HG02610 (cell line): ENCODE measurements around the gene ESYT1.
A peak's percentile ranks its signal among the peaks of the same experiment; 100 is the strongest.
"Not testable (repeated sequence)": the region's sequence is repeated elsewhere in the genome, so short reads cannot be mapped to it uniquely, and the experiment has no call there.

Experiments used
- ATAC-seq: cut with Tn5 transposase; IDR thresholded peaks from one replicate; pipeline ENCODE4 v1.9.1; 2021; ENCODE audit warnings: mild to moderate bottlenecking, moderate library complexity; ENCODE audit not compliant: unreplicated experiment

ESYT1 gene

DNA sequence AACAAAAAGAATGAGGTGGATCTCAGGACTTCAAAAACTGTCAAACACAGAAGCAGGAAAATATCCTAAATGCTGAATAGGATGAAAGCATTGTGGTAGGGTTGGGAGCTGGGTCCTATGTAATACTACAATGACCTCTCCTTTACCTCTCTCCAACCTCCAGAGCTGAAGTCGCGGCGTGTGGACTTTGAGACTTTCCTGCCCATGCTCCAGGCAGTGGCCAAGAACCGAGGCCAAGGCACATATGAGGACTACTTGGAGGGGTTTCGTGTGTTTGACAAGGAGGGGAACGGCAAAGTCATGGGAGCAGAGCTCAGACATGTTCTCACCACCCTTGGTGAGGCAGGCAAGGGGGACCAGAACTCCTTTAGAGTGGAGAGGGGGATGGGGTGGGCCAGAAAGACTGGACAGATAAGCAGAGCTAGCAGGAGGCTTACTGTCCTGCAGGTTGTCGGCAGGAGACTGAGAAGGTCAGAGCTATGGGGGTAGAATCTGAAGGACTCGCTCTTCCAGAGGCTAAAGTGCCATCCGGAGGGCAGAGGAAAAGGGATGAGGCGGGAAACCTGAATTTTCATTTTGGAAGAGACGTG lies 27.3 kb downstream of the ESYT1 start:
- no peak for ATAC-seq

DNA sequence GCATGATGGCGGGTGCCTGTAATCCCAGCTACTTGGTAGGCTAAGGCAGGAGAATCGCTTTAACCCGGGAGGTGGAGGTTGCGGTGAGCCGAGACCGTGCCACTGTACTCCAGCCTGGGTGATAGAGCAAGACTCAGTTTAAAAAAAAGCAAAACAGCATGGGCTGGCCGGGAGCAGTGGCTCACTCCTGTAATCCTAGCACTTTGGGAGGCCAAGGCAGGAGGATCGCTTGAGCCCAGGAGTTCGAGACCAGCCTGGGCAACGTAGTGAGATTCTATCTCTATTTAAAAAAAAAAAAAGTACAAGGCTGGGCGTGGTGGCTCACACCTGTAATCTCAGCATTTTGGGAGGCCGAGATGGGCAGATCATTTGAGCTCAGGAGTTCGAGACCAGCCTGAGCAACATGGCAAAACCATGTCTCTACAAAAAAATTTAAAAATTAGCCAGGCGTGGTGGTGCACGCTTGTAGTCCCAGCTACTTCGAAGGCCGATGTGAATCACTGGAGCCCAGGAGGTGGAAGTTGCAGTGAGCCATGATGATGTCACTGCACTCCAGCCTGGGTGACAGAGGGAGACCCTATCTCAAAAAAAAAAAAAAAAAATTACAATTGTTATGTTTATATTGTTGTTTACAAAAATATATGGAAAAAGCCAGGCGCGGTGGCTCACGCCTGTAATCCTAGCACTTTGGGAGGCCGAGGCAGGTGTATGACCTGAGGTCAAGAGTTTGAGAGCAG lies 28.6 kb downstream of the ESYT1 start:
- not testable (repeated sequence) for ATAC-seq

DNA sequence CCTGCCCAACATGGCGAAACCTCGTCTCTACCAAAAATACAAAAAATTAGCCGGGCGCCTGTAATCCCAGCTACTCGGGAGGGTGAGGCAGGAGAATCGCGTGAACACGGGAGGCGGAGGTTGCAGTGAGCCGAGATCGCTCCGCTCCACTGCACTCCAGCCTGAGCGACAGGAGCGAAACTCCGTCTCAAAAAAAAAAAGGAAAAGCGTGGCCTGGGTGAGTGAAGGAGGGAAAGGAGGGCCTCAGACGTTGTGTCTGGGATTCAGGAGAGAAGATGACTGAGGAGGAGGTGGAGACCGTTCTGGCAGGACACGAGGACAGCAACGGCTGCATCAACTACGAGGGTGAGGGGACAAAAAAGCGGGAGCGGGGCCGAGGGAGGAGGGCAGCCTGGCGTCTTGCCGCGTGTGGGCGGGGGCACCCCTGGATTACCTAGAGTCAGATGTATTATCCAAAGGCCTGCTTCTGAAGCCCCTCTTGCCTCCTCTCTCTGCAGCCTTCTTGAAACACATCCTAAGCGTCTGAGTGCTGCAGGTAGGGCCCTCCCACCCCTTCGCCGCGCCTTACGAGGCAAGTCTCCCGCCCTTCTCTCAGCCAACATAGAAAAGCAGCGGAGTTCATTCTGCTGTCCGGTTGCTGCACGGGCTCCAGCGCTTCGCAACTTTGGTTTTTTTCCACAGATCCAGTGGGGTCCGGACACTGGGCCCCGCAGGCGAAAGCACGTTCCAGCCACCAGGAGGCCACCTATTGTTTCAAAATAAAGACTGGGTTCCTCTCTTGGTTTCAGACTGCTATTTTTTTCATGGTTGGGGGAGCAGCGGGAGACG lies 29.3 kb downstream of the ESYT1 start:
- ATAC-seq = peak; percentile 20

DNA sequence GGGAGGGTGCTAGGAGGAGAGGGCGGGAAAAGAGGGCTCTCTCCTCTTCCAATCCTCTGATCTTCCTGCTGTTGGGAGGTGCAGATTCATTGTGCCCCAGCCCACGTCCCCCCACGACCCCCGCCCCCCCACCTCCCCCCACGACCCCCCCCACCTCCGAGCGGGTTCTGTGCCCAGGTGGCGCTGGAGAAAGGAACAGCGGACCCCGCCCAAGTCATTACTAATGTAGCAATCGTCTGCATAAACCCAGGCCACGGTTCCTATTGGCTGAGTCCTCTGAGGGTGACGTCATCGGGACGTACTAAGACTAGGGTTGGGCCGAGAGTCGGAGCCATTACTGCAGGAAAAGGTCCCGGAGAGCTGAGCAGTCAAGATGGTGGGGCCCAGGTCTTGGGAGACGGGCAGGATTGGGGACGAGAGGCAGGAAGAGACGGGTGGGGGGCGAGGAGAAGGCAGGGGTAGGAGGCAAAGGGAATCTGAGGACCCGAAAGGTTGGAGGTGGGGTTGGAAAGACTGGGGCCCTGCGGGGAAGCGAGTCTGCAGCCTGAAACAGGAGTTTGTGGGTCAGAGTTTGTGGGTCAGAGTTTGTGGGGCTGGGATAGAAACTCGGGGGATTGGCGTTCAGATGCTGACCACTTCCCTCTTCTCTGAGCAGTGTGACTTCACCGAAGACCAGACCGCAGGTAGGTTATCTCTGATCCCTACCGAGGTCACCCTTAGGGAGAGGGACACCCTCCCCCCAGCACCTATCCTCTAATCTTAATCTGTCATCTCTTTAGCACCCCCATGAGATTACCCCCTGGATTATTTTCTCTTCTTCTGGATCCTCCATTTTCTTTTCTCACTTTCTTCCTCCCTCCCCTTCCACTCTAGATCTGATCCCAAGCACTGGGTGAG lies 30.2 kb downstream of the ESYT1 start, which contains the start of gene MYL6:
Gene MYL6 (plus strand): TSS at position 331 of the 897 bp plus-strand sequence. CDS start 43 bp downstream, at position 374.
- peak; percentile 79 for ATAC-seq

DNA sequence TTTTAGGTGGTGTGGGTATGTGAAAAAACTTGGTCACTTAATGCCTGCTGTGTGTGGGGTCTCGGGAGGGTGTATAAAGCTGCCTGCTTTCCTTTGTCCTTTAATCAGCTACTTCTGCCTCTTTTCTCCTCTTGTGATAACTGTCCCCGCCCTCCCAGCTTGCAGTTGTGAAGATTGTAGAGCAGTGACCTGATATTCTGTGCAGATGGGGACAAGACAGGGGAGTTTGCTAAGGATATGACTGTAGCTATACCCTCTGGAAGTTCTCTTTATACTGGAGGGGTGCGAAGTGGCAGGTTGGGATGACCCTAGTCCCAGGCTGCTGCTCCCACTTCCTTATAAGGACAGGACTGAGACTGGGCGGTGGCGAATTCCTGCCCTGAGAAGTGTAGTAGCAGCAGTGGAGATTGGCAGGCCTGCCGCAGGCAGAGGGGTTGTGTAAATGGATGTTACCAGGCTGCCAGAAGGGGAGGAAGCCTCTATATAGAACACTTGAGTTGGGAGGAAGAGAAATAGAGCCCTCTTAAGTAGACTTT lies 30.9 kb downstream of the ESYT1 start:
- ATAC-seq = no peak

DNA sequence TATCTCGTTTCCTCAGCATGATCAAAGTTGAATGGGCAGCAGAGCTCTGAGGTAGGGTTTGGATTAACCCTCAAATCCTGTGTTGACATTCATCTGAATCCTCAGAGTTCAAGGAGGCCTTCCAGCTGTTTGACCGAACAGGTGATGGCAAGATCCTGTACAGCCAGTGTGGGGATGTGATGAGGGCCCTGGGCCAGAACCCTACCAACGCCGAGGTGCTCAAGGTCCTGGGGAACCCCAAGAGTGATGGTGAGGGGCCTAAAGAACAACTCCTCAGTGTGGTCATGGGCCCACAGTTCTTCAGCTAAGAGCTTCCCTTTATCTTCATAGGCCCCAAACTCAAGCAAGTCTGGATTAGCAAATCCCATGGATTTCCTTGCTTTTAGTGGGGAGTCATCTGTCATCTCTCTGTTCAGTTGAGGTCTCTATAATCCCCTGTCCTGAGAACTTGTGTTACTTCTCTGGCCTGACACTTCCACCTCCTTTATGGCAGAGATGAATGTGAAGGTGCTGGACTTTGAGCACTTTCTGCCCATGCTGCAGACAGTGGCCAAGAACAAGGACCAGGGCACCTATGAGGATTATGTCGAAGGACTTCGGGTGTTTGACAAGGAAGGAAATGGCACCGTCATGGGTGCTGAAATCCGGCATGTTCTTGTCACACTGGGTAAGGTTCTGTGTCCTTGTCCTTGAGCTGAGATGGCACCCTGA lies 31.6 kb downstream of the ESYT1 start:
- ATAC-seq = no peak

DNA sequence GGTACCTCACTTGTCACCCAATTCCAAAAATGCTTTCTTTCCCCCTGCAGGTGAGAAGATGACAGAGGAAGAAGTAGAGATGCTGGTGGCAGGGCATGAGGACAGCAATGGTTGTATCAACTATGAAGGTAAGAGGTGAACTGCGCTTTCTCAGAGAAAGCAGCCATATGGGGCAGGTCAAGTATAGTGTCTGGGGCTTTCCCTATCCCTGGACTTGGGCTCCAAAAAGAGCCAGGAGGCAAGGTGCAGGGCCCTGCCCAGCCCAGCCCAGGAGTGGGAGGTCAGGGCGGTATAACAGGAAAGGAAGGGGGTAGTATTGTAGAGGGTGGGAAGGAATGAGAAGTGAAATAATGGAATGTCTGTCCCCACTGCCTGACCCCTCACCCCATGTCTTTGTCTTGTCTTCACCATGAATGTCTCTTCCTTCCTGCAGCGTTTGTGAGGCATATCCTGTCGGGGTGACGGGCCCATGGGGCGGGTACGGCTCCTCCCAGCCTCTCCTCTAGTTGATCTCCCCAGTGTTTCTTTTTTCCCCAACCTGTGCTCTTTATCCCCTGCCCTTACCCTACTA lies 32.2 kb downstream of the ESYT1 start:
- ATAC-seq = no peak

DNA sequence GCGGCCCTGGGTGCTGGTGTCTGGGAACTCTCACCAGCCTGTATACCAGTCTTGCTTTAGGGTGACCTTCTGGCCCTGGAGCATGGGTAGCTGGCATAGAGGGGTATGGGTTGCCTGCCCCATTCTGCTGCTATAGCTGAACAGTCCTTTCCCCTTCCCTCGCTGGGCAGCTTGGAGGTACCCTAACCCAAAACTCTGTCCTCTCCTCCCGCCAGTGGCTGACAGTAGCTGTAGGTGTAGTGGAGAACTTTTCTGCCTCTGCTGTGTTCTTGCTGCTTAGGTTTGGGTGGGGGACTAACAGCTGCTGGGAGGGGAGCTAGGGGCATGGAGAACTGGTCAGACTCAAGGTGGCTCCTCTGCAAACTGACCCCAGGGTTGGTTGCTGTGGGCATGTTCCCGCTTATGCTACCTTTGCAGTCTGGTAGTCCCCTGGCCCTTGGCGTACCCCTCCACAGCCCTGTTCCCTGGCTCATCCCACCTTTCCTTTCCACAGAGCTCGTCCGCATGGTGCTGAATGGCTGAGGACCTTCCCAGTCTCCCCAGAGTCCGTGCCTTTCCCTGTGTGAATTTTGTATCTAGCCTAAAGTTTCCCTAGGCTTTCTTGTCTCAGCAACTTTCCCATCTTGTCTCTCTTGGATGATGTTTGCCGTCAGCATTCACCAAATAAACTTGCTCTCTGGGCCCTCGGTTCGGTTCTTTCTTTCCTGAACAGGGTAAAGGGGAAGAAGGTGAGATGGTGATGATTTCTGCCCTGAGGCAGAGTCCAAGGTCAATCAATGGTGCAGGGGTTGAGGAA lies 33.0 kb downstream of the ESYT1 start:
- no peak for ATAC-seq

DNA sequence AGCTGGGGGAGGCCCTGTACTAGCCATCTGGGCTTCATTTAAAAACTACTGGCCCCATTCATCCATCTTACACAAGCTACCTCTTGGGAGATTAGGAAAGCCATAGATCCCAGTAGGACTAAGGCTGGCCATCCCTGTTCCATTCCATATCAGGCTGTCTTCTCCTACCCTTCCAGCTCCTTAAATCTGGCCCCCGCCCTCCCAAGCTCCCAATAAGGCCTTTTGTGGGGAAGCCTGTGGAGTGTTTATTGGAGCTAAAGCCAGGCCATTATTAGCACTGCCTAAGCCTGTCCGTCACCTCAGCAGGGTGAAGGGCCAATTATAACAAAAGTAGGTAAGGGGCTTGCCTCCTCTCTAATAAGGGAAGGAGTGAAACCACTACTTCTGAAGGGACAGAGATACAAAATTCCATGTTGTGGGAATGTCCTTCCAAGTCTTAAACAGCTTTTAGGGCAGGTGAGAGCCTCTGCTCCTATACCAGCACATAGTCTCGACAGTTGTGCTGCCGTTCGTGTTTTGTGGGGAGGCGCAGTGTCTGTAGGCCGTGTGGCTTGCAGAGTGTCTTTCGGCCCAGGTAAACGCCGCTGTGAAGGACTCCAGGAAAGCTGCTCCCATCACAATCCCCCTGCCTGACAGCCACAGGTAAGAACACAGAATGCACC lies 33.8 kb downstream of the ESYT1 start:
- no peak for ATAC-seq

DNA sequence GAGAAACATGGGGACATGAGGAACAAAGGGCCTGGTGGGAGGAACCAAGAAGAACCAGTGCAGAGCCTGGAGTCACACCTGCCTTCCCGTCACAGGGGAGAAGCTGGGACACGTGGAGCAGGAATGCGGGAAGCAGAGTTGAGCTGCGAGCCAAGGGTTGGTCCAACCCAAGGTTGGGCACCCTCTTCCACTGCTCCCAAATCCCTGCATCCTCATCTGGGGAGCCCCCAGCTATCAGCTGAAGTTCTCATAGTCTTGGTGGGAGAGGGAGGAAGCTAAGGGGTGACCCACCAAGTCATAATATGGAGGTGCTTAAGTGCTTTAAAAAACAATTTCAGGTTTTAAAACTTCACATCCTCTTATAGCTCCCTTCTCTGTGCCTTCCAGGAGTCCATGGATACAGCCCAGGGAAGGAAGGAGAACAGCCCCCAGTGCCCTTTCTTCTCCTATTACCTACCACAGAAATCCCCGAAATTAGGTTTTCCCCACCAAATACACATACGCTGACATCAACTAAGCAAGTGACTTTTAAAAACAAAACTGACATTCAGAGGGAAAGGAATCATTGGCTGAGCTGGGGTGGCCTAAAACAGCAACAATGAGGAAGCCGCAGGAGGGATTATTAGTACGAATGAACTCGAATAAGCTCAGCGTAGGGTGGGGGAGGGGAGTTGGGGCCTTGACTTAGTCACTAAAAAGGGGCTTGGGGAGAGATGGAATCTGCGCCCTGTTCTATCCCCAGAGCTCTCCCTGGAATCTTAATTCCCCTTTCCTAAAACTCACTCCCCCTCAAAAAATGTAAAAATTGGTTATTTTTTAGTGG lies 34.6 kb downstream of the ESYT1 start:
- no peak for ATAC-seq

DNA sequence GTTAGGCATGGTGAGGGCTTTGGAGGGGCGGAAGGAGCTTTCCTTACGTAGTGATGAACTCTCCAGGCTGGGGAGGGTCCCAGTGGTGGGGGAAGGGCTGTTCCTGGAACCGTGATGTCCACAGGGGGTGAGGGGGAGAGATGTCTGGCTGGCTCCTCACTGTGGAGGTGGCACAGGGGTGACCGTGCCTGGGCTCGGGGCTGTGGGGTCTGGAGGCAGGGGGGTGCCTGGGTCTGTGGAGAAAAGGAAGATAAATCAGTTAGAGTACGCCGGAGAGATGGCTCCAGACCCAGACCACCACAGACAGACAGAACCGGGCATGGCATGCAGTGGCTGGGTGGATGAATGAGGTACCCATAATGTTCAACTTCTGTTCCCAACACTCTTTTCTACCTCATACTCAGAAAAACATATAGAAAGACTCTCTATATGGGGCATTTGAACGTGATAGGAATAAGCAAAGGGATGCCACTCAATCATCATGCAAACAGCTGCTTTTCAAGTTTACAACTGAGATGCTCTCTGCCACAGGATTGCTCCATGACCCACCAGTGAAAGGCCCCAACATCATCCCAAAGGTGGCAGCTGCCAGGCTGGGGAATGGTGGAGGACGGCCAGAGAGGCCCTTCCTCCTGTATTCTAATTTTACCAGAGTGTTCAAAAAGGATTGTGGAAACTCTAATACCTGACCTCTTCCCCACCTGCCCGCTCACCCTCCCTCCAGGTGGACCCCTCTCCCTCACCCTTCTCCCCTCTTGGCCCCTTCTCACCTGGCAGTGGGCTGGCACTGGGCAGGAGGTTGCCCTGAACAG lies 35.7 kb downstream of the ESYT1 start:
- no peak for ATAC-seq

DNA sequence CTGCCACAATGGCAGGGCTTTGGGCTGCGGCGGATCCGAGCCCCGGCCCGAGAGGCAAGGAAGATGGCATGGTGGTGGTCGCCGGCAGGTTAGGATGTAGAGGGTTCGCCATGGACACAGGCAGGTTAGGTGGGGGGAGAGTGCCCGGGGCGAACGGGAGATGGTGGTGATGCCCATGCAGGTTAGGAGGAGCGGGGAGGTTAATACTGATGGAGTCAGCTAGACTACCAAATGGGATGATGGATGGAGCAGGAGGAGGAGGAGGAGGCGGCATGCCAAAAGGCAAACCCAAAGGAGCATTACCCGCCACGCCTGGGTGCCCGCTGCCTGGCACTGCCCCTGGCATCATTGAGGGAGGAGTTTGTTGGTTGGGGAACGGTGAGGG lies 36.3 kb downstream of the ESYT1 start:
- ATAC-seq = no peak

DNA sequence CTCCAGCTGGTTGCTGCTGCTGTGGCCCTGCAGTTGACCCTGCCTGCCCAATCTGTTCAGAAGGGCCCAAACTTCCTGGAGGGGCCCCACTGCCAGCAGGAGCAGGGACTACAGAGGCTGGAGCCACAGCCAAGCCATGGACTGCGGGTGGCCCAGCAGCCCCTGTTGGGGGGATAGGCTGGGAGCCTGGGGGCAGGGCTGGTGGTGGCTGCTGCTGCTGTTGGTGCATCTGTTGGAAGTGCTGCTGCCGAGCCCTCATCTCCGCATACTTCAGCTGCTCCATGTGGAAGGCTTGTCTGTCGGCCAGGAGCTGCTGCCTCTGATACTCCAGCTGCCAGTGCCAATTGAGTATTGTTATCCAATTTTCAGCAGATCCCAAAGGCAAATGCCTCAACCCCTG lies 37.3 kb downstream of the ESYT1 start:
- ATAC-seq = no peak

DNA sequence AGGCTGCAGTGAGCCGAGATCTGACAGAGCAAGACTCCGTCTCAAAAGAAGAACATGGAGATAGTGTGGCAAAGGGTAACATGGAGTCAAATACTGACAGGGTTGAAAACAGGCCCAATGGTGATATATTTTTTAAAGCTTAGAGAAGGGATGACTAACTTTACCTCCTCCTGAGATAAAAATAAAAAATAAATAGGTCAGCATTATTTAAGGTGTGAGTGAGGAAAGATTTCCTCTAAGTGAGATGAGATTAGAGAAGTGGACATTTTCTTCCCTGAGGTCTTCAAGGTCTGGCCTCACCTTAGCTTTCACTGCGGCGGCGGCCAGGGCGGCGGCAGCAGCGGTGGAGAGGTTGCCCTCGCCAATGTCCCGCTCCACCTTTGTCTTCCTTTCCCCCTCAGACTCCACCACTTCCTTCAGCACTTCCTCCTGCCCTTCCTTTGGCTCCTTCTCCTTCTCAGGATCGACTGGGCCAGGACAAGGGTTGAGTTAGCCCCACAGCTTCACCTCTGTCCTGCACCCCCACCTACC lies 41.2 kb downstream of the ESYT1 start:
- ATAC-seq = no peak

DNA sequence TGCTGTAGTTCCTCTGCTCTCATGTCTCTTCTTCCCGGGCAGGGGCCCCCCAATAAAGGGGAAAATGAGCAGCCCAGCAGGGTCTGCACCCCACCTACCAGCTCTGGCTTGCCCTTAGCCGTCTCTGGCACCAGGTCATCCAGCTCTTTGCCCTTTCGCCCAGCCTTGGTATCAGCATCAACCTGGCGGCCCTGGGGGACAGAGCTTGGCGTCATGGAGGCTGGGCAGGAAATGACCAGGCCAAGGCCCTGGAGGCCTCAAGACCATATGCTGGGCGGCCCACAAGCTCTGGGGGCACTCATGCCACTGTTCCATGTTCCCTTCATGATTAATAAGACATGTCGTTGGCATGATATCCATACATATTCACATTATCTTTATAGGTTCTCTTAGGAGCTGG lies 44.8 kb downstream of the ESYT1 start:
- no peak for ATAC-seq

DNA sequence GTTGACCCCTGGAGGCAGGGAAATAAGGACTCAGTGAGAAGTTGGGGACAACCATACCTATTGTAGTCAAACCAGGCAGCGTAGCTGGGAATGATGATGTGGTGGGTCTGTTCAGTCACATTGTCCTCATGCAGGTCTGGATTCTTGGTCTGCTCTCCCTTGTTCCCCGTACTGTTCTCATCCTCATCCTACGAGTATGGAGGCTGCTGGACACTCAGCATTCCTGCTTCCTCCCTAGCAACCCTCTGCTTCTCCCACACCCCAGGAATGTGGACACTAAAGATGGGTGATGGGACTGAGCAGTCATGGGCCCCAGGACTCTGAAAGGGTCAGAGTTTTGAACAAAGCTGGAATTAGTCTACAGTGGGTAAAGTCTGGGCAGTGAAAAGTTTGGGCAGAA lies 50.3 kb downstream of the ESYT1 start:
- ATAC-seq = no peak
